Measurements from ENCODE around the gene STXBP6.

The STXBP6 gene

GRCh38 chr14:24846261-24846660, 203.7 kb downstream of the STXBP6 start:
- Histone ChIP-seq H3K4me3 (no peak overlapping the region), H3K27ac (no peak overlapping the region), H3K27me3 (no peaks in the 10 kb centered on the region), H3K36me3 (no peaks in the 10 kb centered on the region), H3K9me3 (no peaks in the 10 kb centered on the region), H3K4me1 (no peaks in the 10 kb centered on the region)
- no peak for DNase-seq
- intact Hi-C loops (cut with DNase I; ENCODE audit: low total_unique reads): no loop called here
- no peak for TF ChIP-seq CTCF (IDR thresholded peaks at IDR 0.05)

GRCh38 chr14:24845851-24846250, 204.1 kb downstream of the STXBP6 start:
- TF ChIP-seq CTCF (IDR thresholded peaks at IDR 0.05): no peak
- no peak for DNase-seq
- intact Hi-C loops (cut with DNase I; ENCODE audit: low total_unique reads): no loop called here

GRCh38 chr14:24844011-24844410, 205.9 kb downstream of the STXBP6 start:
- no peak for DNase-seq
- Histone ChIP-seq H3K27me3 (no peaks in the 10 kb centered on the region), H3K4me3 (no peak overlapping the region), H3K36me3 (no peaks in the 10 kb centered on the region), H3K27ac (no peak overlapping the region), H3K4me1 (no peaks in the 10 kb centered on the region), H3K9me3 (no peaks in the 10 kb centered on the region)
- no peak for TF ChIP-seq CTCF (IDR thresholded peaks at IDR 0.05)
- intact Hi-C loops (cut with DNase I; ENCODE audit: low total_unique reads): no loop called here

More at GRCh38 chr14:24845851-24846250, 204.1 kb downstream of the STXBP6 start:
- Histone ChIP-seq H3K36me3 (no peaks in the 10 kb centered on the region), H3K27ac (no peak overlapping the region), H3K4me1 (no peaks in the 10 kb centered on the region), H3K4me3 (no peak overlapping the region), H3K9me3 (no peaks in the 10 kb centered on the region), H3K27me3 (no peaks in the 10 kb centered on the region)

- no peak for TF ChIP-seq CTCF (IDR thresholded peaks at IDR 0.05)
- DNase-seq: no peak
- no peaks in the 10 kb centered on the region for H3K4me1 ChIP-seq
- intact Hi-C loops (cut with DNase I; ENCODE audit: low total_unique reads): no loop called here
- H3K9me3 ChIP-seq: no peaks in the 10 kb centered on the region
- H3K27ac ChIP-seq: no peak overlapping the region
- no peak overlapping the region for H3K4me3 ChIP-seq
- H3K27me3 ChIP-seq: no peaks in the 10 kb centered on the region
- no peaks in the 10 kb centered on the region for H3K36me3 ChIP-seq
These were observed 206.5 kb downstream of the STXBP6 start for GRCh38 chr14:24843494-24843893.

- H3K4me3 ChIP-seq: no peak overlapping the region
These were observed 209.6 kb downstream of the STXBP6 start for GRCh38 chr14:24840204-24840893.

More at GRCh38 chr14:24840204-24840893, 209.6 kb downstream of the STXBP6 start:
- intact Hi-C loops (cut with DNase I; ENCODE audit: low total_unique reads): no loop called here
- H3K4me1 ChIP-seq: no peaks in the 10 kb centered on the region
- DNase-seq: no peak
- no peaks in the 10 kb centered on the region for H3K36me3 ChIP-seq
- no peaks in the 10 kb centered on the region for H3K9me3 ChIP-seq
- no peaks in the 10 kb centered on the region for H3K27me3 ChIP-seq
- TF ChIP-seq CTCF (IDR thresholded peaks at IDR 0.05): no peak
- H3K27ac ChIP-seq: no peak overlapping the region
